SK-N-SH treated with all-trans-retinoic acid at 6 μM for 48 hours (cell line): Measurements from ENCODE around the gene TSNAX.

Source experiments
- ARNTL ChIP-seq: fragments of 450-650 bp; formaldehyde crosslinking; IDR thresholded peaks from 2 replicates; pipeline ENCODE4 v1.5.0; 2020; ENCODE audit warnings: low read depth, mild to moderate bottlenecking, moderate library complexity, borderline replicate concordance
- ISL1 ChIP-seq: fragments of 250-450 bp; sonication (Bioruptor Pico); IDR thresholded peaks from 2 replicates; pipeline ENCODE4 v2.1.2; 2022; ENCODE audit warnings: mild to moderate bottlenecking, moderate library complexity
- OSR1 ChIP-seq: fragments of 250-450 bp; sonication (Bioruptor Pico); IDR thresholded peaks from 2 replicates; pipeline ENCODE4 v1.8.0; 2022; ENCODE audit warnings: moderate library complexity, mild to moderate bottlenecking, inconsistent platforms
- ZC3H10 ChIP-seq: fragments of 250-450 bp; sonication (Bioruptor Pico); IDR thresholded peaks from 2 replicates; pipeline ENCODE4 v1.5.1; 2021; ENCODE audit warnings: mild to moderate bottlenecking, moderate library complexity
- ZFP3 ChIP-seq: fragments of 250-450 bp; sonication (Bioruptor Pico); IDR thresholded peaks from 2 replicates; pipeline ENCODE4 v1.5.0; 2020; ENCODE audit warnings: mild to moderate bottlenecking, moderate library complexity
- ZNF70 ChIP-seq: fragments of 450-650 bp; formaldehyde crosslinking; IDR thresholded peaks from 2 replicates; pipeline ENCODE4 v1.5.0; 2020; ENCODE audit warnings: mild to moderate bottlenecking, moderate library complexity
- TF ChIP-seq, protein P1 (sequence below): fragments of 250-450 bp; sonication (Bioruptor Pico); IDR thresholded peaks from 2 replicates; pipeline ENCODE4 v1.8.0; 2020; ENCODE audit warnings: mild to moderate bottlenecking, moderate library complexity, borderline replicate concordance
- TF ChIP-seq, protein P2 (sequence below): fragments of 250-450 bp; sonication (Bioruptor Pico); IDR thresholded peaks from 2 replicates; pipeline ENCODE4 v1.5.0; 2020; ENCODE audit warnings: mild to moderate bottlenecking, moderate library complexity

DNA sequence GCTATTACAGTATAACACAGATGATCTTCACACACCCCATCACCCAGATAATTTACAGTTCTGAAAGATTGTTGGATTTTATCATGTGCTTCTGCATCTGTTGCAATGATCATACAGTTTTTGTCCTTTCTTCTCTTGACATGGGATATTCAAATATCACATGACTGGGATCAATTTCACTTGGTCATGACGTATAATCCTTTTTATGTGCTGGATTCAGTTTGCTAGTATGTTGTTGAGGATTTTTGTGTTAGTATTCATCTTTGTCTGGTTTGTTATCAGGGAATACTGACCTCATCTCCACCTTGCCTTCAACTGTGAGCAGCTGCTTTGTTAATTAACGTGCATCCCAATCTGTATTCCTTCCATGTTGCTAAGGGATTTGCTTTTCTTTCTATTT is 53.4 kb downstream of the TSNAX start:
- TF ChIP-seq ZC3H10: no peak
- TF ChIP-seq, protein P1, sequence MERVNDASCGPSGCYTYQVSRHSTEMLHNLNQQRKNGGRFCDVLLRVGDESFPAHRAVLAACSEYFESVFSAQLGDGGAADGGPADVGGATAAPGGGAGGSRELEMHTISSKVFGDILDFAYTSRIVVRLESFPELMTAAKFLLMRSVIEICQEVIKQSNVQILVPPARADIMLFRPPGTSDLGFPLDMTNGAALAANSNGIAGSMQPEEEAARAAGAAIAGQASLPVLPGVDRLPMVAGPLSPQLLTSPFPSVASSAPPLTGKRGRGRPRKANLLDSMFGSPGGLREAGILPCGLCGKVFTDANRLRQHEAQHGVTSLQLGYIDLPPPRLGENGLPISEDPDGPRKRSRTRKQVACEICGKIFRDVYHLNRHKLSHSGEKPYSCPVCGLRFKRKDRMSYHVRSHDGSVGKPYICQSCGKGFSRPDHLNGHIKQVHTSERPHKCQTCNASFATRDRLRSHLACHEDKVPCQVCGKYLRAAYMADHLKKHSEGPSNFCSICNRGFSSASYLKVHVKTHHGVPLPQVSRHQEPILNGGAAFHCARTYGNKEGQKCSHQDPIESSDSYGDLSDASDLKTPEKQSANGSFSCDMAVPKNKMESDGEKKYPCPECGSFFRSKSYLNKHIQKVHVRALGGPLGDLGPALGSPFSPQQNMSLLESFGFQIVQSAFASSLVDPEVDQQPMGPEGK (CRISPR knock-in tag): no peak
- no peak for TF ChIP-seq ARNTL (CRISPR knock-in tag)
- no peak for TF ChIP-seq ZNF70 (CRISPR knock-in tag)
- TF ChIP-seq, protein P2, sequence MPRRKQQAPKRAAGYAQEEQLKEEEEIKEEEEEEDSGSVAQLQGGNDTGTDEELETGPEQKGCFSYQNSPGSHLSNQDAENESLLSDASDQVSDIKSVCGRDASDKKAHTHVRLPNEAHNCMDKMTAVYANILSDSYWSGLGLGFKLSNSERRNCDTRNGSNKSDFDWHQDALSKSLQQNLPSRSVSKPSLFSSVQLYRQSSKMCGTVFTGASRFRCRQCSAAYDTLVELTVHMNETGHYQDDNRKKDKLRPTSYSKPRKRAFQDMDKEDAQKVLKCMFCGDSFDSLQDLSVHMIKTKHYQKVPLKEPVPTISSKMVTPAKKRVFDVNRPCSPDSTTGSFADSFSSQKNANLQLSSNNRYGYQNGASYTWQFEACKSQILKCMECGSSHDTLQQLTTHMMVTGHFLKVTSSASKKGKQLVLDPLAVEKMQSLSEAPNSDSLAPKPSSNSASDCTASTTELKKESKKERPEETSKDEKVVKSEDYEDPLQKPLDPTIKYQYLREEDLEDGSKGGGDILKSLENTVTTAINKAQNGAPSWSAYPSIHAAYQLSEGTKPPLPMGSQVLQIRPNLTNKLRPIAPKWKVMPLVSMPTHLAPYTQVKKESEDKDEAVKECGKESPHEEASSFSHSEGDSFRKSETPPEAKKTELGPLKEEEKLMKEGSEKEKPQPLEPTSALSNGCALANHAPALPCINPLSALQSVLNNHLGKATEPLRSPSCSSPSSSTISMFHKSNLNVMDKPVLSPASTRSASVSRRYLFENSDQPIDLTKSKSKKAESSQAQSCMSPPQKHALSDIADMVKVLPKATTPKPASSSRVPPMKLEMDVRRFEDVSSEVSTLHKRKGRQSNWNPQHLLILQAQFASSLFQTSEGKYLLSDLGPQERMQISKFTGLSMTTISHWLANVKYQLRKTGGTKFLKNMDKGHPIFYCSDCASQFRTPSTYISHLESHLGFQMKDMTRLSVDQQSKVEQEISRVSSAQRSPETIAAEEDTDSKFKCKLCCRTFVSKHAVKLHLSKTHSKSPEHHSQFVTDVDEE (CRISPR knock-in tag): no peak
- no peak for TF ChIP-seq ISL1 (CRISPR knock-in tag)
- TF ChIP-seq ZFP3 (CRISPR knock-in tag): no peak
- TF ChIP-seq OSR1: no peak
